Measurements from ENCODE around the gene MEMO1. TPM values are rescaled to one million over a fixed set of nuclear protein-coding genes. Genes with fewer than 3 reads are reported as not detected.

The MEMO1 gene
- polyA plus RNA-seq, 1 donor (not counting 4 experiments of a cell fraction or from before 2014, with no cell fraction given): 125 TPM

DNA sequence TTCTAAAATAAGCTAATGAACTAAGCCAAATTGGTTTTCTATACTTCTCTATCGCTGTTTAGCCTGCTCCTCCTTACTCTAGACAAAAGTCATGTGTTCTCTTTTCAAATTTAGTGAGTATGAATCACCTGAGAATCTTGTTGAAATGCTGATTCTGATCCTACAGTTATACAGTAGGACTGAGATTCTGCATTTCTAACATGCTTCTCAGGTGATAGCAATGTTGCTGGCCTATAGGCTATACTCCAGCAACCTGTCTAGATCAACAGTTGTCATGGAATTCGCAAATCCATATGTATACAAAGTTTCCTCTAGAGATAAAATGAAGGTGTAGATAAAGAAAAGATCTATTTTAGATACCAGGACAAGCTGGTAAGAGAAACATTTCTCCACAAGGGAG, 62.9 kb downstream of the MEMO1 start:
- no peaks in the 10 kb centered on the region for H3K4me1 ChIP-seq (ENCODE audit: control insufficient read depth, extremely low read depth, insufficient read depth, low read length)
- peaks cover 94% of the 10 kb centered on the region for H3K79me2 ChIP-seq (ENCODE audit: control insufficient read depth, insufficient read depth, low read length)
- H2AFZ ChIP-seq (ENCODE audit: control insufficient read depth, low read length): no peak overlapping the region
- no peak overlapping the region for H3K27ac ChIP-seq (ENCODE audit: control insufficient read depth, insufficient read depth, low read length)
- no peaks in the 10 kb centered on the region for H3K27me3 ChIP-seq (ENCODE audit: control insufficient read depth, extremely low read depth, insufficient read depth, low read length)
- H3K9ac ChIP-seq (ENCODE audit: control insufficient read depth, extremely low read depth, insufficient read depth, low read length): no peak overlapping the region
- dilution Hi-C loops (cut with MboI; ENCODE audit: extremely low pct_ligation_motif_present, low sequenced_read_pairs): no loop called here
- no peaks in the 10 kb centered on the region for H3K9me1 ChIP-seq (ENCODE audit: control insufficient read depth, extremely low read depth, insufficient read depth, low read length)
- no peaks in the 10 kb centered on the region for H3K9me3 ChIP-seq (ENCODE audit: control insufficient read depth, low read depth, low read length)
- peaks cover 7% of the 10 kb centered on the region for H4K20me1 ChIP-seq (ENCODE audit: control insufficient read depth, extremely low read depth, insufficient read depth, low read length)
- H3K36me3 ChIP-seq (ENCODE audit: control insufficient read depth in 2 of 2, extremely low read depth in 1 of 2, insufficient read depth in 2 of 2, low read length in 2 of 2): no peaks in the 10 kb centered on the region
- no peak overlapping the region for H3K4me3 ChIP-seq (ENCODE audit: control insufficient read depth in 2 of 3, extremely low read depth in 1 of 3, insufficient read depth in 2 of 3, low read depth in 1 of 3, low read length in 3 of 3)
- no peak for DNase-seq (ENCODE audit: low read depth, low spot score)
- H3K4me2 ChIP-seq (ENCODE audit: control insufficient read depth, extremely low read depth, insufficient read depth, low read depth, low read length): no peak overlapping the region
- TF ChIP-seq EZH2 (IDR thresholded peaks at IDR 0.05; ENCODE audit: low read length): no peak
- no peak for TF ChIP-seq CTCF (optimal IDR thresholded peaks at IDR 0.05 in 1 of 3, IDR thresholded peaks at IDR 0.05 in 1 of 3, conservative IDR thresholded peaks at IDR 0.05 in 1 of 3; ENCODE audit: extremely low read depth in 1 of 3, insufficient read depth in 2 of 3, low read length in 3 of 3)
- no peak for FAIRE-seq

GRCh38 chr2:31946838-31947237, 64.0 kb downstream of the MEMO1 start:
- no peak overlapping the region for H3K27ac ChIP-seq (ENCODE audit: control insufficient read depth, insufficient read depth, low read length)
- no peak overlapping the region for H3K9ac ChIP-seq (ENCODE audit: control insufficient read depth, extremely low read depth, insufficient read depth, low read length)
- H3K9me3 ChIP-seq (ENCODE audit: control insufficient read depth, low read depth, low read length): no peaks in the 10 kb centered on the region
- DNase-seq (ENCODE audit: low read depth, low spot score) (no peak), FAIRE-seq (no peak)
- H4K20me1 ChIP-seq (ENCODE audit: control insufficient read depth, extremely low read depth, insufficient read depth, low read length): peaks cover 7% of the 10 kb centered on the region
- H3K9me1 ChIP-seq (ENCODE audit: control insufficient read depth, extremely low read depth, insufficient read depth, low read length): no peaks in the 10 kb centered on the region
- no peak overlapping the region for H2AFZ ChIP-seq (ENCODE audit: control insufficient read depth, low read length)
- dilution Hi-C loops (cut with MboI; ENCODE audit: extremely low pct_ligation_motif_present, low sequenced_read_pairs): no loop called here
- peaks cover 0 to 2% of the 10 kb centered on the region in 2 experiments for H3K36me3 ChIP-seq (ENCODE audit: control insufficient read depth in 2 of 2, extremely low read depth in 1 of 2, insufficient read depth in 2 of 2, low read length in 2 of 2)
- no peak overlapping the region for H3K4me2 ChIP-seq (ENCODE audit: control insufficient read depth, extremely low read depth, insufficient read depth, low read depth, low read length)
- H3K27me3 ChIP-seq (ENCODE audit: control insufficient read depth, extremely low read depth, insufficient read depth, low read length): no peaks in the 10 kb centered on the region
- peaks cover under 1% of the 10 kb centered on the region for H3K4me1 ChIP-seq (ENCODE audit: control insufficient read depth, extremely low read depth, insufficient read depth, low read length)
- no peak for TF ChIP-seq CTCF (optimal IDR thresholded peaks at IDR 0.05 in 1 of 3, IDR thresholded peaks at IDR 0.05 in 1 of 3, conservative IDR thresholded peaks at IDR 0.05 in 1 of 3; ENCODE audit: extremely low read depth in 1 of 3, insufficient read depth in 2 of 3, low read length in 3 of 3)
- peaks cover 88% of the 10 kb centered on the region for H3K79me2 ChIP-seq (ENCODE audit: control insufficient read depth, insufficient read depth, low read length)
- H3K4me3 ChIP-seq (ENCODE audit: control insufficient read depth in 2 of 3, extremely low read depth in 1 of 3, insufficient read depth in 2 of 3, low read depth in 1 of 3, low read length in 3 of 3): no peak overlapping the region

Measured in keratinocyte (primary cell).